Muscle layer of colon (tissue), 2 donors: ENCODE measurements around the gene CAPRIN1.

Source experiments
- H3K27ac ChIP-seq: one replicate; pipeline ENCODE4 v1.7.0; 2013; ENCODE audit warnings: low read depth, mild to moderate bottlenecking, low read length, moderate library complexity
- H3K27me3 ChIP-seq, 2 donors: one replicate each; pipeline ENCODE4 v1.7.0; 2013; ENCODE audit warnings: low read length in 2 of 2, mild to moderate bottlenecking in 2 of 2; ENCODE audit not compliant: insufficient read depth in 2 of 2, control insufficient read depth in 1 of 2
- H3K36me3 ChIP-seq: one replicate; pipeline ENCODE4 v1.7.0; 2013; ENCODE audit warnings: mild to moderate bottlenecking, low read length; ENCODE audit not compliant: insufficient read depth
- H3K4me1 ChIP-seq: one replicate; pipeline ENCODE4 v1.7.0; 2013; ENCODE audit warnings: mild to moderate bottlenecking, low read length; ENCODE audit not compliant: insufficient read depth
- H3K4me3 ChIP-seq, 2 donors: one replicate each; pipeline ENCODE4 v1.7.0; 2013; ENCODE audit warnings: low read length in 2 of 2, low read depth in 1 of 2, mild to moderate bottlenecking in 1 of 2, moderate library complexity in 1 of 2
- H3K9ac ChIP-seq: one replicate; pipeline ENCODE4 v1.7.0; 2013; ENCODE audit warnings: low read length
- H3K9me3 ChIP-seq: one replicate; pipeline ENCODE4 v1.7.0; 2013; ENCODE audit warnings: mild to moderate bottlenecking, low read length
- donor health status: abdominal sarcoma.
- donor health status: Adenocarcinoma of cecum.

Gene CAPRIN1, protein sequence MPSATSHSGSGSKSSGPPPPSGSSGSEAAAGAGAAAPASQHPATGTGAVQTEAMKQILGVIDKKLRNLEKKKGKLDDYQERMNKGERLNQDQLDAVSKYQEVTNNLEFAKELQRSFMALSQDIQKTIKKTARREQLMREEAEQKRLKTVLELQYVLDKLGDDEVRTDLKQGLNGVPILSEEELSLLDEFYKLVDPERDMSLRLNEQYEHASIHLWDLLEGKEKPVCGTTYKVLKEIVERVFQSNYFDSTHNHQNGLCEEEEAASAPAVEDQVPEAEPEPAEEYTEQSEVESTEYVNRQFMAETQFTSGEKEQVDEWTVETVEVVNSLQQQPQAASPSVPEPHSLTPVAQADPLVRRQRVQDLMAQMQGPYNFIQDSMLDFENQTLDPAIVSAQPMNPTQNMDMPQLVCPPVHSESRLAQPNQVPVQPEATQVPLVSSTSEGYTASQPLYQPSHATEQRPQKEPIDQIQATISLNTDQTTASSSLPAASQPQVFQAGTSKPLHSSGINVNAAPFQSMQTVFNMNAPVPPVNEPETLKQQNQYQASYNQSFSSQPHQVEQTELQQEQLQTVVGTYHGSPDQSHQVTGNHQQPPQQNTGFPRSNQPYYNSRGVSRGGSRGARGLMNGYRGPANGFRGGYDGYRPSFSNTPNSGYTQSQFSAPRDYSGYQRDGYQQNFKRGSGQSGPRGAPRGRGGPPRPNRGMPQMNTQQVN

DNA sequence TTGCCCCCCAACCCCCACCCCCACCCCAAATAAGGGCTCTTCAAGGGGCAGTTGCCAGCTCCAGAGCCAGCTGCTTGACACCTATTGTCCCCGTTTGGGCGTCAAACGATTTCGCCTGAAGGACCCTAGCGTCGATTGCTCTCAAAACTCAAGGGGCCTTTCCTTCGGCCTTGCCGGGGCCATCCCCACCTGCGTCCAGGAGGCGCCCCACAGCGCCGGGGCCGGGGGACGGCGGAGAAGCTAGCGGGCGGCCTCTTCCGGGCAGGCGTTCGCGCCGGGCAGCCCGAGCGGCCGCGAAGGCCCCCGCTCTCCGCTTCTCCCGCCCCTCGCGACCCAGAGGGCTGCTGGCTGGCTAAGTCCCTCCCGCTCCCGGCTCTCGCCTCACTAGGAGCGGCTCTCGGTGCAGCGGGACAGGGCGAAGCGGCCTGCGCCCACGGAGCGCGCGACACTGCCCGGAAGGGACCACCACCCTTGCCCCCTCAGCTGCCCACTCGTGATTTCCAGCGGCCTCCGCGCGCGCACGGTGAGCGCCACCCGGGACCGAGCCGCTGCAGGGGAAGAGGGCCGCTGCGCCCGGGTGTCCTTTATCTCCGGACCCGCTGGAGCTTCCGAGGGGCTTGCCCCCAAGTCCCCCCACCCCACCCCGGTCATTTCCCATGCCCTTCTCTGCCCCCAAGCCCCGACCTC lies at the start of gene CAPRIN1:
Gene CAPRIN1, plus strand, starts transcription at position 383 of the 687 bp plus-strand sequence. CDS start 690 bp downstream, outside the sequence.
- Histone ChIP-seq H3K9ac (peak within 1 kb of the TSS; percentile 89), H3K4me1 (peaks cover 38% of the 10 kb centered on the region), H3K36me3 (peaks cover 11% of the 10 kb centered on the region), H3K9me3 (no peaks in the 10 kb centered on the region), H3K27me3 (no peaks in the 10 kb centered on the region), H3K27ac (peak within 1 kb of the TSS; percentile 99), H3K4me3 (peak within 1 kb of the TSS; percentile 77 to 99)

DNA sequence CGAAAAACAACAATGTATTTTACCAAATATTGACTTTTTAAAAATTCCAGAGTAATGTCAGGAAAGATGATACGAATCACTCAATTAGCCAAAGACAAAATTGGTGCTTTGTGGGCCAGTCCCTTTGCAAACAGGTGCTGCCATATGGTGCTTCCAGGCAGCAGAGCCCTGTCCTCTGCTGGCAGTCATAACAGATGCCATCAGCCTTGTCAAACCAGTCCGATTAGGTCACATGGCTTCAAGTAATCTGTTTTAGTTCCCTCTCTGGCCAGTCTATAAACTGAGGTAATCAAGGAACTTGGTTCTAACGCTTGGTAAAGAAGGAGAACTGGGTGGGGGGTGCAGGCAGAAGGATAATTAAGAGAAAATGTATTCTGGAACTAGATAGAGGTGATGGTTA lies 49.1 kb upstream of the CAPRIN1 start:
- no peak overlapping the region for H3K9ac ChIP-seq
- no peaks in the 10 kb centered on the region for H3K4me1 ChIP-seq
- no peaks in the 10 kb centered on the region for H3K27me3 ChIP-seq
- no peak overlapping the region for H3K27ac ChIP-seq
- no peaks in the 10 kb centered on the region for H3K9me3 ChIP-seq
- H3K4me3 ChIP-seq, result no peak overlapping the region
- H3K36me3 ChIP-seq, result no peaks in the 10 kb centered on the region

DNA sequence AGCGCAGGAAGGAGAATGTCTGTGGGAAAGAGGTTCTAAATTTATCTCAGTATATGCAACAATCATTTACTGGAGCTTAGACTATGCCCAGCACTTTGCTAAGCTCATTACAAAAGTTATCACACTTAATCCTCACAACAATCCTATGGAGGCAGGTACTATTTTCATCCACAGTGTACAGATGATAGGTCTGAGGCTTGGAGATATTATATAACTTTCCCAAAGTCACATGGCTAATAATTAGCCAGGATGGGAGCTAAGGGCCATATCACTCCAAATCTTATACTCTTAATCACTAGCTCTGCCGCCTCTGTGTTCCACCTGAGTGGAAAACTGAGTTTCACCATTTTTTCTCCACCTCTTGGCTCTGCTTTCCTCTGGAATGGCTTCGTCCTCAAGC lies 47.3 kb upstream of the CAPRIN1 start:
- H3K4me3 ChIP-seq, result no peak overlapping the region
- no peak overlapping the region for H3K27ac ChIP-seq
- no peaks in the 10 kb centered on the region for H3K9me3 ChIP-seq
- H3K36me3 ChIP-seq, result no peaks in the 10 kb centered on the region
- H3K9ac ChIP-seq, result no peak overlapping the region
- H3K4me1 ChIP-seq, result no peaks in the 10 kb centered on the region
- H3K27me3 ChIP-seq, result no peaks in the 10 kb centered on the region

DNA sequence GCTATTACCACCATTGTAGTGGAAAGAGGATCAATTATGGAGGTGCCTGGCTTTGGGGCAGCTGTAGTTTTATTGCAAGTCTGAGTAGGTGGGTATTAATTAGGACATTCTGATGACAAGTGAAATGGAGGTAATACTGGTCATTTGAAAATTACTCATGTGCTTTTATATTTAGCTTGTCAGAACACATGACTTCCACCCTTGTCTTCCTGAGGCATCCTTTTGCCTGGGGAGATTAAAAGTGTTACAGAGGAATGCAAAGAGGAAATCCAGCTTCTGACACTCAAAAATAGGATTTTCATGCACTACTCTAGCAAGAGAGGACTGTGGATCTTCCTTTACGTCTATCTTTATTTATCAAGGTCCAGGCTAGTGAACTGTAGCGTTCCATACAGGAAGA lies 44.7 kb upstream of the CAPRIN1 start:
- no peak overlapping the region for H3K9ac ChIP-seq
- no peaks in the 10 kb centered on the region for H3K27me3 ChIP-seq
- H3K4me3 ChIP-seq, result no peak overlapping the region
- H3K27ac ChIP-seq, result no peak overlapping the region
- no peaks in the 10 kb centered on the region for H3K36me3 ChIP-seq
- no peaks in the 10 kb centered on the region for H3K9me3 ChIP-seq
- H3K4me1 ChIP-seq, result no peaks in the 10 kb centered on the region

DNA sequence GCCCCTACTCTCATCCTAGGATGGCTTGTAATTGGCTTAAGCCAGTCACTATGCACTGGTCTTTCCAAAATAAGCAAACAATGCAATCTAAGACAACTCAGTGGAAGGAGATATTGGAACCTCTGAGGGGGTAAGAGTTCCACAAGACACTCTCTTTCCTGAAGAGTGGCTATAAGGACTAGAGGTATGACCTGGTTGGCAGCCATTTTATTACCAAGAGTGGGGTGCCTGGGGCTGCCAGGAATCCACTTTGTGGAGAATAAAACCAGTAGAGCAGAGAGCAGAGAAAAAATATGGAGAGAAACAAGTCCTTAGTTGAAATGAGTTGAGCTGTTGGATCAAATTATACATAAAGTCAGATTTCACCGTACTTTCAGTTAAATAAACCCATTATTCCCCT lies 38.8 kb upstream of the CAPRIN1 start:
- Histone ChIP-seq H3K27me3 (no peaks in the 10 kb centered on the region), H3K4me3 (no peak overlapping the region), H3K4me1 (no peaks in the 10 kb centered on the region), H3K27ac (no peak overlapping the region), H3K36me3 (no peaks in the 10 kb centered on the region), H3K9ac (no peak overlapping the region), H3K9me3 (no peaks in the 10 kb centered on the region)

DNA sequence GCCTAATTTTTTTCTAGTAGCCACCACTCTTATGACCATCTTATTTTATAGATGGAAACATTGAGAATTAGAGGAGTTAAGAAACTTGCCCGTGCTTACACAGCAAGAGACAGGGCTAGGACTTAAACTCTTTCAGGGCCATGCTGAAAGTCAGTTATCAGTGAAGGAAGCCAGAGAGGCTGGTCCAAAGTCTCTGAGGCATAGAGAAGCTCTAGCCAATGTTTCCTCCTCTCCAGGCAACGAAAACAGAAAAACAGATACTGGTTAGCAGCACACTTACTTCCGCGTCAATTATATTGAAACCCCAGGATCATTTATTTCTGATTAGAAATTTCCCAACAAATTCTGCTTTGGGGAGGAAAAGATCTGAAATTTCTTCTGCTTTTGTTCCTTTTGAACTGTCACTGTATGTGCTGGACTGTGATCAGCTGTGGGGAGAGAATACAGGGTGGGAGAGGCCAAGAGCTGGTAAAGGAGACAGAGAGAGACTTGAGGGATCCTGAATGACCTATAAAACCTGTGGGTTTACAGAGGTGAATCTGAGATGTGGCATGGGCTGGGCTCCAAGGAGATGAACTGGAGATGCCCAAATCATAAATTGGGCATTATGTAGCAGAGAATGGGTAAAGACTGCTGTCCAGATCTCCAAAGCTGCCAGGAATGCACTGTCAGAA lies 37.5 kb upstream of the CAPRIN1 start:
- H3K9me3 ChIP-seq, result no peaks in the 10 kb centered on the region
- H3K9ac ChIP-seq, result no peak overlapping the region
- no peaks in the 10 kb centered on the region for H3K36me3 ChIP-seq
- no peaks in the 10 kb centered on the region for H3K4me1 ChIP-seq
- no peaks in the 10 kb centered on the region for H3K27me3 ChIP-seq
- H3K27ac ChIP-seq, result no peak overlapping the region
- H3K4me3 ChIP-seq, result no peak overlapping the region

DNA sequence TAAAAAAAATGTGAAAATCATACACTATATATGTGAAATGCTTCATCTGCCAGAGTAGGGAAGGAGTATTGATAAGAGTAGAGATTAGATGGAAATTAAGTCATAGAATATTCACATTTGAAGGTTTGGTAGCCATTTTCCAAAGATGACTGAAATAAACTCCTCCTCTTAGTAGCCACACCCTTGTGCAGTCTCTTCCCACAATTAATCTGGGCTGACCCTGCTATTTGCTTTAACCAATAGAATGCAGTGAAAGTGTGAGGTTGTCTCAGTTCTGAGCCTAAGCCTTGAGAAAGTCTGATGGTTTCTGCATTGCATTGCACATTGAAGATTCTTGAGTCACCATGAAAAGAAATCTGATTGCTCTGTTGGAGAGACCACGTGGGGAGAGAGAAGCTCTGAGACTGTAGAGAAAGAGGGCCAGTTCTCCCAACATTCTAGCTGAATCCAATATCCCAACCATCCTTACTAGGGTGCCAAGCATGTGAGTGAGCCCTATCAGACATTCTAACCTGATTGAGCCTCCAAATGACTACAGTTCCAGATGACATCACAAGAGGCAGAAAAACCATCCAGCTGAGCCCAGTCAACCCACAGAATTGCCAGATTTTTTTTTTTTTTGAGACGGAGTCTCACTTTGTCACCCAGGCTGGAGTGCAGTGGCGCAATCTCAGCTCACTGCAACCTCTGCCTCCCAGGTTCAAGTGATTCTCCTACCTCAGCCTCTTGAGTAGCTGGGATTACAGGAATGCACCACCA lies 29.4 kb upstream of the CAPRIN1 start:
- no peaks in the 10 kb centered on the region for H3K27me3 ChIP-seq
- H3K27ac ChIP-seq, result no peak overlapping the region
- H3K9me3 ChIP-seq, result no peaks in the 10 kb centered on the region
- no peaks in the 10 kb centered on the region for H3K36me3 ChIP-seq
- no peak overlapping the region for H3K9ac ChIP-seq
- no peak overlapping the region for H3K4me3 ChIP-seq
- H3K4me1 ChIP-seq, result no peaks in the 10 kb centered on the region

DNA sequence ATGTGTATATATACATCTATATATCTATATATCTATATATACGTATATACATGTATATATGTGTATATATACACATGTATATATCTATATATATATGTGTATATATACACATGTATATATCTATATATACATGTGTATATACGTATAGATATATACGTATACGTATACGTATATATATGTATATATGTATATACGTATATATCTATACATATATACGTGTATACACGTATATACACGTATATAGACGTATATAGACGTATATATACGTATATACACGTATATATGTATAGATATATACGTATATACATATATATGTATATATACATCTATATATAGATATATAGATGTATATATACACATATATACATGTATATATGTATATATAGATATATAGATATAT lies 25.1 kb upstream of the CAPRIN1 start:
- Histone ChIP-seq H3K27me3 (no peaks in the 10 kb centered on the region), H3K4me3 (no peak overlapping the region), H3K9ac (no peak overlapping the region), H3K36me3 (no peaks in the 10 kb centered on the region), H3K9me3 (no peaks in the 10 kb centered on the region), H3K27ac (no peak overlapping the region), H3K4me1 (peaks cover 7% of the 10 kb centered on the region)

DNA sequence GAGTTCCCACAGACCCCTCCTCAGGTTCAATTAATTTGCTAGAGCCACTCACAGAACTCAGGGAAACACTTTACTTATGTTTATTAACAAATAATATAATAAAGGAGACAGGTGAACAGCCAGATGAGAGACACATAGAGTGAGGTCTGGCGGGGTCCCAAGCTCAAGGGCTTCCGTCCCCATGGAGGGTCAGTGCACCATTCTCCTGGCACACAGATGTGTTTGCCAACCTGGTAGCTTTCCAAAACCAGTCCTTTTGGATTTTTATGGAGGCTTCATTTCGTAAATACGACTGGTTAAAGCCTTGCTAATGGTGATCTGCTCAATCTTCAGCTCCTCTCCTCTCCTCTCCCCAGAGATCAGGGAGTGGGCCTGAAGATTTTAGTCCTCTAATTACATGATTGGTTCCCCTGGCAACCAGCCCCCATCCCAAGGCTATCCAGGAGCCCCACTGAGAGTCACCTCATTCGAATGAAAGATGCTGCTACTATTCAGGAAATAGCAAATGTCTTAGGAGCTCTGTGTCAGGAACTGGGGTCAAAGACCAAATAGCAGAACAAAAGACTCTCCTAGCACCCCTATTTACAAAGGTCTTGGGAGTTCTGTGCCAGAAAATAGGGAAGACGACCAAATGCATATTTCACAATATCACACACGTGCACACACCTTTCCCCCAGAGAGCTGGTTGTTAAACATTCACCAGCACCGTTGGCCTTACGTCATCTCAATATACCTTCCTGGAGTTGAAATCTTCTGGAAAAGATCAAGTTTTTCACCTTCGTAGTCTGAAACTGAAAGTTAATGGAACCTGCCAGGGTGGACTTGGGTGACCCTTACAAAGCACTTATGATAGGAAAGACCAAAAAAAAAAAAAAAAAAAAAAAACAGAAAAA lies 23.8 kb upstream of the CAPRIN1 start:
- H3K36me3 ChIP-seq, result no peaks in the 10 kb centered on the region
- peaks cover 7% of the 10 kb centered on the region for H3K4me1 ChIP-seq
- H3K4me3 ChIP-seq, result no peak overlapping the region
- no peaks in the 10 kb centered on the region for H3K27me3 ChIP-seq
- H3K9ac ChIP-seq, result no peak overlapping the region
- no peaks in the 10 kb centered on the region for H3K9me3 ChIP-seq
- no peak overlapping the region for H3K27ac ChIP-seq

DNA sequence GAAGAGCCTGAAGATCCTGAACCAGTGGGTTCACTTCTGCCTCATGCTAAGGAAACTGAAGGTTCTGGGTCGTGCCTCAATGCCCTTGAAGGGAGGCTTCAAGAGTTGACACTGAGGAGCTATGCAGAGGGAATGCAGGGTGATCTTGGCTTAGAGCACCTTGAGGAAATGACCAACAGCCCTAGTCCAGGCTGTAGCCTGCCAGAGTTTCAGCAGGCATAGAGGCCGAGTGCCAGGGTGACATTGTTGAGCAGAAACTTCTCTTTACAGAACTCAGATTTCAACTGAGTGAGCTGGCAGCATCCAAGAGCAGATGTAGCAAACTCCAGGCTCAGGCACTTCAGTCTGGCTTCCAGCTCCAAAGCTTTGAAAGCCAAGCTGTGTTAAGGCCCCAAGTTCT lies 23.1 kb upstream of the CAPRIN1 start:
- Histone ChIP-seq H3K4me1 (peaks cover 7% of the 10 kb centered on the region), H3K4me3 (no peak overlapping the region), H3K36me3 (no peaks in the 10 kb centered on the region), H3K27me3 (no peaks in the 10 kb centered on the region), H3K9me3 (no peaks in the 10 kb centered on the region), H3K27ac (no peak overlapping the region), H3K9ac (no peak overlapping the region)
